ENCODE measurements around the gene ADNP. TPM values are rescaled to one million over a fixed set of nuclear protein-coding genes. Genes with fewer than 3 reads are reported as not detected.

ADNP gene
- total and polyA plus RNA-seq, 2 of the 4 experiments (the other 2 are of a cell fraction) = 23.3 to 24.8 TPM

DNA sequence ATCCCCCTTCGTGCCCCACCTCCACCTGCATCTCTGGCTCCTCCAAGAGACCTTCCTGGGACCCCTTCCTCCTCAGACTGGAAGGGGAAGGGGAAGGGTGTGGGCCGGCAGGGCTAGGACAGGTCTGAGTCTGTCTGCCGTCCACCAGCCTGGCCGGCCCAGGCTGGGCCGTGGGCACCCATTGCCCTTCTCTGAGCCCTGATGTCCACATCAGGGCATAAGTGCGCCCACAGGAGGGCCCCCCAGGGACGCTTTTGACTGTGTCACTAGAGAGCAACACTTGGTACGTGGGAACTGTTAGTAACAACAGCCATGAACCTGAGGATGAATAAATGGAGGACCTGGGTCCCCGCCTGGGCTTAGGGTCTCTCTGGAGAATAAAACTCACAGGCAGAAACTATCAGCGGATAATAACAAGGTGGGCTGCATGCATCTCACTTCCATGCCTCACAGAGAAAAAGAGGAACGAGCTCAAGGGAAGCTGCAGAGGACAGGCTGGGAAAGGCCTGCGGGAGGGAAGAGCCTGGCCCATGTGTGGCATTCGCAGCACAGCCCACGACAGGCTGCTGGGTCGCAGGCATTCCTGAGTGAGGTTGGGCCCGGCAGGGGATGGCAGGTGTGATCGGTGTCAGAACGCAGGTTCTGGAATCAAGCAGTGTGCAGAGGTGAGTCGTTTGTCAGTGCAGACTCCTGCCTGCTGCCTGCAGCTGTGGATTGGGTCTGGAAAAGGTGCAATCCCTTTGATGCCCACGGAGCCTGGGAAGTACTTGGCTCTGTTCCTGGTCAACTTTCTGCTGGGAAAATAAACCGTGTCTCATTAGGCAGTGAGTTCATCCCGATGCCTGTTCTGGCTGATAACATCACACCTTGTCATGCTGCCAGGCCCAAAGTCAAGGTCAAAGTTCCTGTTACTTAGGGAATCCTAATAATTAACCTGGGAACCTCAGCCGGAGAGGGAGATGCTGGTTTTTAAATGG, 75.5 kb downstream of the ADNP start:
- H2BK20ac ChIP-seq (ENCODE audit: low read depth, low read length) = no peak overlapping the region
- H2AK5ac ChIP-seq (ENCODE audit: low read depth, low read length) = no peak overlapping the region
- H2BK5ac ChIP-seq (ENCODE audit: low read depth, low read length, poor library complexity, severe bottlenecking) = no peak overlapping the region
- CTCF ChIA-PET = no interaction called here
- no peak overlapping the region for H3K4me3 ChIP-seq (ENCODE audit: insufficient read depth, low read depth, low read length)
- ATAC-seq (ENCODE audit: low read depth) (peak; percentile 51; the same call in 1 of the 2 replicates), DNase-seq (peak; percentile 49)
- dilution Hi-C loops (cut with HindIII; ENCODE audit: low sequenced_read_pairs, unreplicated experiment) = no loop called here
- peaks cover 5% of the 10 kb centered on the region; the same call in 1 of the 2 replicates for H3K4me1 ChIP-seq (ENCODE audit: control insufficient read depth, insufficient read depth, low read length)
- H3K23ac ChIP-seq (ENCODE audit: low read depth, low read length) = no peak overlapping the region
- H4K20me1 ChIP-seq (ENCODE audit: insufficient read depth, low read length) = 0 out of 2 replicates have a peak, but pooled peaks cover 7% of the 10 kb centered on the region
- intact Hi-C loops (cut with micrococcal nuclease) = no loop called here
- H3K27me3 ChIP-seq (ENCODE audit: control insufficient read depth, insufficient read depth, low read length) = no peaks in the 10 kb centered on the region
- H4K5ac ChIP-seq (ENCODE audit: low read depth, low read length) = no peak overlapping the region
- H3K4ac ChIP-seq (ENCODE audit: low read depth, low read length) = no peak overlapping the region
- H3K9ac ChIP-seq (ENCODE audit: low read depth, low read length) = no peak overlapping the region
- H2BK15ac ChIP-seq (ENCODE audit: low read depth, low read length) = no peak overlapping the region
- H3K9me1 ChIP-seq (ENCODE audit: insufficient read depth, low read length) = 0 out of 2 replicates have a peak, but pooled peaks cover 3% of the 10 kb centered on the region
- no peaks in the 10 kb centered on the region for H3K9me3 ChIP-seq (ENCODE audit: control insufficient read depth, insufficient read depth, low read length)
- peak overlapping the region; percentile 13 for H2AK9ac ChIP-seq (replicated peaks; ENCODE audit: low read depth, low read length, poor library complexity)
- H3K4me2 ChIP-seq (ENCODE audit: low read depth, low read length) = no peak overlapping the region
- POLR2A ChIA-PET (ENCODE audit: unreplicated experiment) = no interaction called here
- 25% methylated on average over 7 of the region's 23 CpGs; no CpG with 5 or more reads in 1 of the 2 experiments for WGBS, 2 experiments (ENCODE audit: extremely low coverage in 2 of 2, insufficient read length in 1 of 2)
- H2BK120ac ChIP-seq (ENCODE audit: low read depth, low read length) = no peak overlapping the region
- no peak overlapping the region for H4K91ac ChIP-seq (ENCODE audit: insufficient read depth, low read depth, low read length)
- no peak overlapping the region for H3K27ac ChIP-seq (ENCODE audit: insufficient read depth, low read length)
- in situ Hi-C loops (cut with MboI; ENCODE audit: low sequenced_read_pairs) = no loop called here
- no peak overlapping the region for H3K56ac ChIP-seq (ENCODE audit: extremely low read depth, insufficient read depth, low read length)
- H3K18ac ChIP-seq (ENCODE audit: low read depth, low read length) = no peak overlapping the region
- BruUV-seq (replicated peaks) = no TSS peak
- no peak overlapping the region for H3K14ac ChIP-seq (replicated peaks; ENCODE audit: low read depth, low read length)
- peak overlapping the region; percentile 63 for H2AFZ ChIP-seq (replicated peaks; ENCODE audit: low read length, poor library complexity)
- H3K36me3 ChIP-seq (ENCODE audit: control insufficient read depth, insufficient read depth, low read length) = no peaks in the 10 kb centered on the region
- peaks cover 0 to 5% of the 10 kb centered on the region in 2 experiments; a peak in 2 of 4 replicates for H3K79me1 ChIP-seq (ENCODE audit: low read depth in 1 of 2, low read length in 2 of 2)
- H4K8ac ChIP-seq (ENCODE audit: low read depth in 2 of 2, low read length in 2 of 2) = no peak overlapping the region
- TF ChIP-seq CHD1 (IDR thresholded peaks at IDR 0.05; ENCODE audit: low read depth, low read length) (no peak), NFE2L2 (IDR thresholded peaks at IDR 0.05; ENCODE audit: low read depth, low read length) (no peak), RCOR1 (IDR thresholded peaks at IDR 0.05; ENCODE audit: insufficient replicate concordance, low read length) (no peak), BHLHE40 (IDR thresholded peaks at IDR 0.05; ENCODE audit: low read depth, low read length) (no peak), ELK1 (IDR thresholded peaks at IDR 0.05; ENCODE audit: borderline replicate concordance, low read depth, low read length) (no peak), CEBPB (IDR thresholded peaks at IDR 0.05; ENCODE audit: low read depth, low read length) (no peak), MAZ (IDR thresholded peaks at IDR 0.05; ENCODE audit: borderline replicate concordance, low read depth, low read length) (no peak), USF2 (IDR thresholded peaks at IDR 0.05; ENCODE audit: low read depth, low read length) (no peak), POLR2A (IDR thresholded peaks at IDR 0.05; ENCODE audit: low read depth, low read length) (no peak), RFX5 (IDR thresholded peaks at IDR 0.05; ENCODE audit: low read depth, low read length) (no peak), RAD21 (IDR thresholded peaks at IDR 0.05; ENCODE audit: low read length) (no peak), SMC3 (IDR thresholded peaks at IDR 0.05; ENCODE audit: low read depth, low read length) (no peak), MXI1 (IDR thresholded peaks at IDR 0.05; ENCODE audit: borderline replicate concordance, low read depth, low read length) (no peak)
- TF ChIP-seq, protein P1, sequence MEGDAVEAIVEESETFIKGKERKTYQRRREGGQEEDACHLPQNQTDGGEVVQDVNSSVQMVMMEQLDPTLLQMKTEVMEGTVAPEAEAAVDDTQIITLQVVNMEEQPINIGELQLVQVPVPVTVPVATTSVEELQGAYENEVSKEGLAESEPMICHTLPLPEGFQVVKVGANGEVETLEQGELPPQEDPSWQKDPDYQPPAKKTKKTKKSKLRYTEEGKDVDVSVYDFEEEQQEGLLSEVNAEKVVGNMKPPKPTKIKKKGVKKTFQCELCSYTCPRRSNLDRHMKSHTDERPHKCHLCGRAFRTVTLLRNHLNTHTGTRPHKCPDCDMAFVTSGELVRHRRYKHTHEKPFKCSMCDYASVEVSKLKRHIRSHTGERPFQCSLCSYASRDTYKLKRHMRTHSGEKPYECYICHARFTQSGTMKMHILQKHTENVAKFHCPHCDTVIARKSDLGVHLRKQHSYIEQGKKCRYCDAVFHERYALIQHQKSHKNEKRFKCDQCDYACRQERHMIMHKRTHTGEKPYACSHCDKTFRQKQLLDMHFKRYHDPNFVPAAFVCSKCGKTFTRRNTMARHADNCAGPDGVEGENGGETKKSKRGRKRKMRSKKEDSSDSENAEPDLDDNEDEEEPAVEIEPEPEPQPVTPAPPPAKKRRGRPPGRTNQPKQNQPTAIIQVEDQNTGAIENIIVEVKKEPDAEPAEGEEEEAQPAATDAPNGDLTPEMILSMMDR (conservative IDR thresholded peaks at IDR 0.05; ENCODE audit: low read depth, low read length) = no peak

Data from IMR-90 (cell line).